Stimulated activated CD4-positive, alpha-beta T cell treated with anti-CD3 and anti-CD28 coated beads, TNF-alpha, amount 100 ng/mL, for 1 hour (primary cell): ENCODE results near the gene PTPRN2.
"Not testable (repeated sequence)": the region's sequence is repeated elsewhere in the genome, so short reads cannot be mapped to it uniquely, and the experiment has no call there.

Experiments used
- DNase-seq, 3 donors: peaks; one replicate each; pipeline ENCODE4 v3.0.0-alpha.2; 2020; ENCODE audit warnings: low read depth in 3 of 3, low spot score in 1 of 3

PTPRN2 gene

GRCh38 chr7:158445421-158446175, 142.0 kb downstream of the PTPRN2 start:
- no peak for DNase-seq

GRCh38 chr7:158444501-158445420, 142.9 kb downstream of the PTPRN2 start:
- DNase-seq: no peak

GRCh38 chr7:158443688-158444483, 143.7 kb downstream of the PTPRN2 start:
- no peak for DNase-seq

- no peak for DNase-seq
Observed at GRCh38 chr7:158443014-158443687, 144.5 kb downstream of the PTPRN2 start.

GRCh38 chr7:158442260-158442659, 145.4 kb downstream of the PTPRN2 start:
- no peak for DNase-seq

GRCh38 chr7:158439035-158439434, 148.6 kb downstream of the PTPRN2 start:
- no peak for DNase-seq

GRCh38 chr7:158432369-158433341, 155.0 kb downstream of the PTPRN2 start:
- no peak for DNase-seq

- DNase-seq: no peak
Observed at GRCh38 chr7:158431941-158432347, 155.7 kb downstream of the PTPRN2 start.

- no peak for DNase-seq
Observed at GRCh38 chr7:158431055-158431940, 156.3 kb downstream of the PTPRN2 start.

- DNase-seq: no peak
Observed at GRCh38 chr7:158430308-158431034, 157.2 kb downstream of the PTPRN2 start.

- DNase-seq: no peak
Observed at GRCh38 chr7:158428837-158429753, 158.5 kb downstream of the PTPRN2 start.

- no peak for DNase-seq
Observed at GRCh38 chr7:158428131-158428836, 159.3 kb downstream of the PTPRN2 start.

GRCh38 chr7:158425676-158426075, 161.9 kb downstream of the PTPRN2 start:
- DNase-seq: not testable (repeated sequence)

GRCh38 chr7:158424531-158424930, 163.1 kb downstream of the PTPRN2 start:
- DNase-seq: no peak

- no peak for DNase-seq
Observed at GRCh38 chr7:158424011-158424410, 163.6 kb downstream of the PTPRN2 start.

GRCh38 chr7:158422887-158423560, 164.6 kb downstream of the PTPRN2 start:
- DNase-seq: no peak
